Measurements from ENCODE around the gene DOCK3. TPM values are rescaled to one million over a fixed set of nuclear protein-coding genes. Genes with fewer than 3 reads are reported as not detected.

DOCK3 gene
- total and polyA plus RNA-seq, 10 of the 15 experiments (the other 5 are each of a cell fraction or from before 2014, with no cell fraction given), result 0.02 to 0.52 (median 0.04) TPM; not detected in 5

DNA sequence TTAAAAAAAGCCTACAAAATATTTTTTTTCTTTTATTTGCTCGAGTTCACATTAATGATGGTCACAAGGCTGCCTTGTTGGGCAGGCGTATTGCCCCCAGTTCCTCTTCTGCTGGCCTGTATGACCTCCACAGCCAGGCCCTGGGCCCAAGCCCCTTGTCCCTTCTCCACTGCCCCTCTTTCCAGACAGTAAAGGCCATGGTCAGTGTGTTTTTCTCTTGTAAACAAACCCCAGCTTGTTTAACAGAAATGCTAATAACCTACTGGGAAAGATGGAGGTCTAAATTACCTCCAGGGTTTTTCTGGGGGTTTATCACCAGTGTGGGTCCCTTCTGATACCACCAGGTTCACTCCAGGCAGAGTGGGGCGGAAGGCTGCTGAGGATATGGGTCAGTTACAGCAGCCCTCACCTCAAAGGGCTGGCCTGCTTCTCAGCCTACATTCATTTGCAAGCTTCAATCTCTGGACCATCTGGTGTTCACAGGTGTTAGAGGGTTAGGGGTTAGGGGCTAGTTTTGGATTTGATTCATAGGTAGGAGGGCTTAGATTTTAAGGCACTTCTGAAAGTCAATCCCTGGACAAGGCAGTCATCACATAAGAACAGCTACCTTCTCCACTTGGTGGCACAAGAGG lies 708.3 kb downstream of the DOCK3 start:
- CTCF ChIA-PET, result interaction anchor here (1.0 to 1.4 kb wide), 2 partner anchors 11 to 411 kb away, joined by 3 to 4 read pairs; no protein-coding TSS in a partner anchor
- FAIRE-seq, result no peak

GRCh38 chr3:51384055-51384725 lies 709.5 kb downstream of the DOCK3 start:
- in situ Hi-C loops (cut with MboI), result loop anchor here (10.0 kb wide), 1 partner anchor 1029 kb away; the partner anchor contains the start of genes CYB561D2, NPRL2 and TMEM115

More for the DNA sequence above, 708.3 kb downstream of the DOCK3 start:
- RAD21 ChIA-PET (ENCODE audit: unreplicated experiment), result interaction anchor here (0.5 to 1.2 kb wide), 2 partner anchors 111 to 291 kb away, joined by 3 read pairs; no protein-coding TSS in a partner anchor
- peaks cover 4 to 13% of the 10 kb centered on the region in 2 experiments for H3K36me3 ChIP-seq (ENCODE audit: control insufficient read depth in 2 of 2, insufficient read depth in 2 of 2, low read length in 1 of 2)
- H3K27me3 ChIP-seq (replicated peaks in 1 of 2; ENCODE audit: control insufficient read depth in 2 of 2, insufficient read depth in 2 of 2, low read length in 1 of 2), result no peaks in the 10 kb centered on the region; a peak in 1 of 4 replicates
- no peak for ATAC-seq
- POLR2A ChIA-PET, result interaction anchor here (3.6 kb wide), 1 partner anchor 117 kb away, joined by 26 read pairs; the partner anchor contains the start of gene DCAF1
- H3K27ac ChIP-seq (ENCODE audit: control insufficient read depth, insufficient read depth), result peak overlapping the region; percentile 86; the same call in 1 of the 2 replicates
- TF ChIP-seq STAT1 (conservative IDR thresholded peaks at IDR 0.05), result no peak
- DNase-seq (ENCODE audit: low read depth, low spot score), result no peak
- 0 out of 2 replicates have a peak, but pooled peaks cover 4% of the 10 kb centered on the region for H4K20me1 ChIP-seq (ENCODE audit: control insufficient read depth, insufficient read depth)
- peak overlapping the region; percentile 86 for H3K9ac ChIP-seq (ENCODE audit: control insufficient read depth, insufficient read depth, low read length)
- intact Hi-C loops (cut with micrococcal nuclease; ENCODE audit: unreplicated experiment), result no loop called here
- H2AFZ ChIP-seq (ENCODE audit: control insufficient read depth, low read depth, low read length), result no peak overlapping the region
- peaks cover 16% of the 10 kb centered on the region for H3K4me1 ChIP-seq (ENCODE audit: control insufficient read depth, insufficient read depth, low read length)
- no peaks in the 10 kb centered on the region for H3K9me3 ChIP-seq (replicated peaks; ENCODE audit: control insufficient read depth, insufficient read depth, low read length)
- in situ Hi-C loops (cut with MboI), result loop anchor here (10.0 kb wide), 1 partner anchor 1028 kb away; the partner anchor contains the start of genes CYB561D2, NPRL2 and TMEM115
- peak overlapping the region; percentile 91 for H3K4me2 ChIP-seq (ENCODE audit: control insufficient read depth, insufficient read depth)
- H3K4me3 ChIP-seq, result peak overlapping the region; percentile 96
- SMC1A ChIA-PET (ENCODE audit: uncharacterized antibody, unreplicated experiment), result no interaction called here
- H3K79me2 ChIP-seq (ENCODE audit: control insufficient read depth, insufficient read depth, low read length), result peaks cover 46% of the 10 kb centered on the region
- WGBS (ENCODE audit: insufficient coverage, insufficient replicate concordance, low lambda C conversion rate, missing lambda C conversion rate), result 98% methylated on average over 3 of the region's 3 CpGs
- no TSS peak for BruUV-seq (replicated peaks)

More at GRCh38 chr3:51384055-51384725, 709.5 kb downstream of the DOCK3 start:
- CTCF ChIA-PET, result interaction anchor here (1.3 to 2.5 kb wide), 2 partner anchors 12 to 768 kb away, joined by 3 to 17 read pairs; partner anchors contain the start of gene MAPKAPK3
- H4K20me1 ChIP-seq (ENCODE audit: control insufficient read depth, insufficient read depth), result 0 out of 2 replicates have a peak, but pooled peaks cover 4% of the 10 kb centered on the region
- peak overlapping the region; percentile 86 for H3K9ac ChIP-seq (ENCODE audit: control insufficient read depth, insufficient read depth, low read length)
- FAIRE-seq, result no peak
- POLR2A ChIA-PET, result interaction anchor here (1.3 to 3.6 kb wide), 3 partner anchors 115 to 794 kb away, joined by 3 to 26 read pairs (median 6); partner anchors contain the start of gene DCAF1
- TF ChIP-seq NKRF (conservative IDR thresholded peaks at IDR 0.05), result 0 out of 2 replicates have a peak, but pooled peaks have one; percentile 53
- TF ChIP-seq MTA2 (IDR thresholded peaks at IDR 0.05; ENCODE audit: low read depth), result no peak
- no peaks in the 10 kb centered on the region for H3K9me3 ChIP-seq (replicated peaks; ENCODE audit: control insufficient read depth, insufficient read depth, low read length)
- peaks cover 51% of the 10 kb centered on the region for H3K79me2 ChIP-seq (ENCODE audit: control insufficient read depth, insufficient read depth, low read length)
- DNase-seq (ENCODE audit: low read depth, low spot score), result no peak
- RAD21 ChIA-PET (ENCODE audit: unreplicated experiment), result interaction anchor here (1.2 to 1.3 kb wide), 2 partner anchors 289 to 764 kb away, joined by 3 read pairs; no protein-coding TSS in a partner anchor
- BruUV-seq (replicated peaks), result TSS peak; percentile 94
- peaks cover 16% of the 10 kb centered on the region for H3K4me1 ChIP-seq (ENCODE audit: control insufficient read depth, insufficient read depth, low read length)
- peak overlapping the region; percentile 86 for H3K27ac ChIP-seq (ENCODE audit: control insufficient read depth, insufficient read depth)
- H3K4me3 ChIP-seq, result peak overlapping the region; percentile 96
- ATAC-seq, result peak; percentile 41
- peaks cover 6 to 16% of the 10 kb centered on the region in 2 experiments for H3K36me3 ChIP-seq (ENCODE audit: control insufficient read depth in 2 of 2, insufficient read depth in 2 of 2, low read length in 1 of 2)
- SMC1A ChIA-PET (ENCODE audit: uncharacterized antibody, unreplicated experiment), result no interaction called here
- H3K27me3 ChIP-seq (replicated peaks in 1 of 2; ENCODE audit: control insufficient read depth in 2 of 2, insufficient read depth in 2 of 2, low read length in 1 of 2), result no peaks in the 10 kb centered on the region
- peak overlapping the region; percentile 88 for H2AFZ ChIP-seq (ENCODE audit: control insufficient read depth, low read depth, low read length)
- intact Hi-C loops (cut with micrococcal nuclease; ENCODE audit: unreplicated experiment), result loop anchor here (2.0 kb wide), 1 partner anchor 767 kb away; the partner anchor contains the start of gene MAPKAPK3
- H3K4me2 ChIP-seq (ENCODE audit: control insufficient read depth, insufficient read depth), result peak overlapping the region; percentile 91
- under 1% methylated on average over 28 of the region's 29 CpGs for WGBS (ENCODE audit: insufficient coverage, insufficient replicate concordance, low lambda C conversion rate, missing lambda C conversion rate)
